T-helper 1 cell treated with Interleukin-12 subunit alpha and Interleukin-12 subunit beta and Interleukin-4 antibody, amounts not matched to agents 30 μg/mL and 1 μg/mL, for 36 hours (primary cell): ENCODE measurements around the gene UGT1A9.

Experiments used
- H3K27ac Mint-ChIP-seq: one replicate; pipeline ENCODE4 v1.8.0; 2021; ENCODE audit warnings: mild to moderate bottlenecking, mixed read lengths
- H3K27me3 Mint-ChIP-seq: one replicate; pipeline ENCODE4 v1.8.0; 2021; ENCODE audit warnings: low read depth, mixed read lengths
- H3K36me3 Mint-ChIP-seq: one replicate; pipeline ENCODE4 v1.8.0; 2021; ENCODE audit warnings: low read depth, mixed read lengths
- H3K4me1 Mint-ChIP-seq: one replicate; pipeline ENCODE4 v1.8.0; 2021; ENCODE audit warnings: low read depth, mixed read lengths
- H3K4me3 Mint-ChIP-seq: one replicate; pipeline ENCODE4 v1.8.0; 2021; ENCODE audit warnings: mild to moderate bottlenecking, moderate library complexity, mixed read lengths
- H3K9me3 Mint-ChIP-seq: one replicate; pipeline ENCODE4 v1.8.0; 2021; ENCODE audit warnings: mixed read lengths

Gene UGT1A9

GRCh38 chr2:233668605-233669260, 3.0 kb upstream of the UGT1A9 start:
- Mint-ChIP-seq H3K27ac (no peak overlapping the region), H3K4me3 (no peak overlapping the region), H3K27me3 (no peaks in the 10 kb centered on the region), H3K4me1 (no peaks in the 10 kb centered on the region), H3K36me3 (no peaks in the 10 kb centered on the region), H3K9me3 (no peaks in the 10 kb centered on the region)

GRCh38 chr2:233672886-233673285, 1.2 kb downstream of the UGT1A9 start:
- Mint-ChIP-seq H3K27ac (no peak overlapping the region), H3K9me3 (no peaks in the 10 kb centered on the region), H3K4me3 (no peak overlapping the region), H3K36me3 (no peaks in the 10 kb centered on the region), H3K27me3 (no peaks in the 10 kb centered on the region), H3K4me1 (no peaks in the 10 kb centered on the region)

GRCh38 chr2:233673896-233674295, 2.2 kb downstream of the UGT1A9 start:
- Mint-ChIP-seq H3K4me3 (no peak overlapping the region), H3K4me1 (no peaks in the 10 kb centered on the region), H3K36me3 (no peaks in the 10 kb centered on the region), H3K27ac (no peak overlapping the region), H3K27me3 (no peaks in the 10 kb centered on the region), H3K9me3 (no peaks in the 10 kb centered on the region)

GRCh38 chr2:233674314-233674713, 2.6 kb downstream of the UGT1A9 start:
- no peaks in the 10 kb centered on the region for H3K27me3 Mint-ChIP-seq
- no peaks in the 10 kb centered on the region for H3K9me3 Mint-ChIP-seq
- no peaks in the 10 kb centered on the region for H3K4me1 Mint-ChIP-seq
- H3K27ac Mint-ChIP-seq = no peak overlapping the region
- H3K4me3 Mint-ChIP-seq = no peak overlapping the region
- H3K36me3 Mint-ChIP-seq = no peaks in the 10 kb centered on the region

- Mint-ChIP-seq H3K9me3 (no peaks in the 10 kb centered on the region), H3K4me3 (no peak overlapping the region), H3K27me3 (peaks cover 3% of the 10 kb centered on the region), H3K36me3 (no peaks in the 10 kb centered on the region), H3K4me1 (no peaks in the 10 kb centered on the region), H3K27ac (no peak overlapping the region)
Observed at GRCh38 chr2:233674995-233675394, 3.3 kb downstream of the UGT1A9 start.

GRCh38 chr2:233676046-233676445, 4.3 kb downstream of the UGT1A9 start:
- no peaks in the 10 kb centered on the region for H3K4me1 Mint-ChIP-seq
- no peak overlapping the region for H3K4me3 Mint-ChIP-seq
- H3K36me3 Mint-ChIP-seq = no peaks in the 10 kb centered on the region
- H3K27me3 Mint-ChIP-seq = peaks cover 4% of the 10 kb centered on the region
- no peak overlapping the region for H3K27ac Mint-ChIP-seq
- no peaks in the 10 kb centered on the region for H3K9me3 Mint-ChIP-seq

- no peaks in the 10 kb centered on the region for H3K4me1 Mint-ChIP-seq
- no peak overlapping the region for H3K27ac Mint-ChIP-seq
- no peak overlapping the region for H3K4me3 Mint-ChIP-seq
- no peaks in the 10 kb centered on the region for H3K9me3 Mint-ChIP-seq
- H3K36me3 Mint-ChIP-seq = no peaks in the 10 kb centered on the region
- peaks cover 4% of the 10 kb centered on the region for H3K27me3 Mint-ChIP-seq
Observed at GRCh38 chr2:233679196-233679595, 7.5 kb downstream of the UGT1A9 start.

- H3K27me3 Mint-ChIP-seq = peaks cover 4% of the 10 kb centered on the region
- no peak overlapping the region for H3K4me3 Mint-ChIP-seq
- H3K4me1 Mint-ChIP-seq = no peaks in the 10 kb centered on the region
- H3K27ac Mint-ChIP-seq = no peak overlapping the region
- H3K9me3 Mint-ChIP-seq = no peaks in the 10 kb centered on the region
- H3K36me3 Mint-ChIP-seq = no peaks in the 10 kb centered on the region
Observed at GRCh38 chr2:233680361-233681045, 8.8 kb downstream of the UGT1A9 start.

GRCh38 chr2:233681521-233682099, 9.9 kb downstream of the UGT1A9 start, which contains the start of gene UGT1A7:
TSS of gene UGT1A7 (plus strand) at chr2:233681901. CDS start at chr2:233681938, 37 bp downstream.
- Mint-ChIP-seq H3K27me3 (peaks cover 6% of the 10 kb centered on the region), H3K9me3 (no peaks in the 10 kb centered on the region), H3K27ac (no peak within 1 kb of the TSS), H3K36me3 (no peaks in the 10 kb centered on the region), H3K4me1 (no peaks in the 10 kb centered on the region), H3K4me3 (no peak within 1 kb of the TSS)

- H3K27me3 Mint-ChIP-seq = peaks cover 19% of the 10 kb centered on the region
- H3K4me1 Mint-ChIP-seq = no peaks in the 10 kb centered on the region
- H3K36me3 Mint-ChIP-seq = no peaks in the 10 kb centered on the region
- H3K9me3 Mint-ChIP-seq = no peaks in the 10 kb centered on the region
- H3K4me3 Mint-ChIP-seq = no peak overlapping the region
- no peak overlapping the region for H3K27ac Mint-ChIP-seq
Observed at GRCh38 chr2:233684640-233685039, 12.9 kb downstream of the UGT1A9 start.

- Mint-ChIP-seq H3K9me3 (no peaks in the 10 kb centered on the region), H3K4me1 (no peaks in the 10 kb centered on the region), H3K36me3 (no peaks in the 10 kb centered on the region), H3K4me3 (no peak overlapping the region), H3K27me3 (peaks cover 15% of the 10 kb centered on the region), H3K27ac (no peak overlapping the region)
Observed at GRCh38 chr2:233686928-233687327, 15.2 kb downstream of the UGT1A9 start.

- Mint-ChIP-seq H3K27ac (no peak overlapping the region), H3K4me3 (no peak overlapping the region), H3K36me3 (no peaks in the 10 kb centered on the region), H3K27me3 (peaks cover 15% of the 10 kb centered on the region), H3K9me3 (no peaks in the 10 kb centered on the region), H3K4me1 (no peaks in the 10 kb centered on the region)
Observed at GRCh38 chr2:233688341-233688740, 16.6 kb downstream of the UGT1A9 start.

- no peak overlapping the region for H3K27ac Mint-ChIP-seq
- no peak overlapping the region for H3K4me3 Mint-ChIP-seq
- peaks cover 15% of the 10 kb centered on the region for H3K27me3 Mint-ChIP-seq
- no peaks in the 10 kb centered on the region for H3K4me1 Mint-ChIP-seq
- no peaks in the 10 kb centered on the region for H3K9me3 Mint-ChIP-seq
- H3K36me3 Mint-ChIP-seq = no peaks in the 10 kb centered on the region
Observed at GRCh38 chr2:233689031-233689430, 17.3 kb downstream of the UGT1A9 start.

GRCh38 chr2:233689501-233689900, 17.8 kb downstream of the UGT1A9 start:
- Mint-ChIP-seq H3K36me3 (no peaks in the 10 kb centered on the region), H3K4me1 (no peaks in the 10 kb centered on the region), H3K4me3 (no peak overlapping the region), H3K27ac (no peak overlapping the region), H3K9me3 (no peaks in the 10 kb centered on the region), H3K27me3 (peaks cover 15% of the 10 kb centered on the region)

GRCh38 chr2:233690444-233690843, 18.7 kb downstream of the UGT1A9 start:
- Mint-ChIP-seq H3K9me3 (no peaks in the 10 kb centered on the region), H3K4me1 (no peaks in the 10 kb centered on the region), H3K4me3 (no peak overlapping the region), H3K27me3 (peaks cover 15% of the 10 kb centered on the region), H3K36me3 (no peaks in the 10 kb centered on the region), H3K27ac (no peak overlapping the region)
